Stimulated activated CD8-positive, alpha-beta memory T cell treated with anti-CD3 and anti-CD28 coated beads, Interleukin-7, amount 100 ng/mL, for 4 hours (primary cell): ENCODE data around the gene WIPF2.

Source experiments
- DNase-seq, 2 donors: peaks; one replicate each; pipeline ENCODE4 v3.0.0-alpha.2; 2020; ENCODE audit warnings: low read depth in 2 of 2

WIPF2 gene

DNA sequence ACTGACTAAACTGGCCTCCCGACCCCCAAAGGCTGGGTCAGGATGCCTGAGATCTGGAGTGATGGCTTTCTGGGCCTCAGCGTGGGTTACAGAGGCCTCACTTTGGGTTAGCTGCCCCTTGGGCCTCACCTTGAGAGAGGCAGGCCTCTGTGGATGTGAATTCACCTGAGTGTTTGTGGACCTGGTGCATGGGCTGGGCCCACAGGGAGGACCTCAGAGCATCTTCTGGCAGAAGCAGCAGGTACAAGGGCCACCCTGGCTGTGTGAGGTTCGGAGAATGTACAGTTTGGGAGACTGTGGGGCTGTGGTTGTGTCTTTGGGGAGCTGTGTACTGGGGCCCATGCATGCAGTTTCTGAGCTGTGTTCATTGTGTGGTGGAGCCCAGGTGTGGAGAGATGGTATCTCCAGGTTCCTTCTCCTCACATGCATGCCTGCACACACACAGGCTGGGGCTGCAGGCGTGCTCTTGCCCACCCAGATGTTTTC is 108.2 kb downstream of the WIPF2 start:
- DNase-seq: no peak

DNA sequence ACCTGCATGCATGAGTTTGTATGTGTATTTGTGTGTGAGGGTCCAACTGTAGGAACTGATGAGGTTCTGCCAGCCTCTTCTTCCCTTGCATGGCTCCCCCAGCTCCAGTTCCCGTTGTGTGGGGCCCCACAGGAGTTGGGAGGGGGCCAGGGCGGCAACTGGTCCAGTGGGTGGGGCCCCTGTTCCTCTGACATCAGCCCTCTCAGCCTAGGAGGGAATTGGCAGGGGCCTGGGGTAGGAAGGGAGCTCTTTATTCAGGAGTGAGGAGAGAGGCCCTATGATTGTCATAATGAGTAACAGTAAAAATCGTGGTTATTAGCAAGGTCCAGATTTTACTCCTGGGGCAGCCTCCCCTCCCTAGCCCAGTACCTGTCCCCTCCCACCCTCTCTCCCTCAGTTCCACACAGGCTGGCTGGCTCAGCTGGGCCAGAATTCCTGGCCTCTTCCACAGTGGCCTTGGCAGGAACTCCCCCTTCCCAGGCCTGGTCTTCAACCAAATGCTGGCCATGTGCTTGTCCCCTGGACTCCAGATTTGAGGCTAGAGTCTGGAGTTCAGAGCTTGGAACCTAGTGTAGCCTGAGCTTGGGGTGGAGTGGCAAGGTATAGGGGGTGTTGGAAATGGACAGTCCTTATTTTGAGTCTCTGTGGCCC is 108.8 kb downstream of the WIPF2 start:
- no peak for DNase-seq

DNA sequence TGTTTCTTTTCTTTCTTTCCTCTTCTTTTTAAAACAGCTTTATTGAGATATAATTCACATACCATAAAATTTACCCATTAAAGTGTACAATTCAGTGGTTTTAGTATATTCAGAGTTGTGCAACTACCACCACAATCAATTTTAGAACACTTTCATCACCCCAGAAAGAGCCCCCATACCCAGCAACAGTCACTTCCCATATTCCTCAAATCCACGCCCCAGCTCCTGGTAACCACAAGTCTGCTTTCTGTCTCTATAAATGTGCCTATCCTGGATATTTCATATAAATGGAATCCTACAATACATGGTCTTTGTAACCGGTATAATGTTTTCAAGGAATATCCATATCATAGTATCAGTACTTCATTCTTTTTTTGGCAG is 109.3 kb downstream of the WIPF2 start:
- no peak for DNase-seq

DNA sequence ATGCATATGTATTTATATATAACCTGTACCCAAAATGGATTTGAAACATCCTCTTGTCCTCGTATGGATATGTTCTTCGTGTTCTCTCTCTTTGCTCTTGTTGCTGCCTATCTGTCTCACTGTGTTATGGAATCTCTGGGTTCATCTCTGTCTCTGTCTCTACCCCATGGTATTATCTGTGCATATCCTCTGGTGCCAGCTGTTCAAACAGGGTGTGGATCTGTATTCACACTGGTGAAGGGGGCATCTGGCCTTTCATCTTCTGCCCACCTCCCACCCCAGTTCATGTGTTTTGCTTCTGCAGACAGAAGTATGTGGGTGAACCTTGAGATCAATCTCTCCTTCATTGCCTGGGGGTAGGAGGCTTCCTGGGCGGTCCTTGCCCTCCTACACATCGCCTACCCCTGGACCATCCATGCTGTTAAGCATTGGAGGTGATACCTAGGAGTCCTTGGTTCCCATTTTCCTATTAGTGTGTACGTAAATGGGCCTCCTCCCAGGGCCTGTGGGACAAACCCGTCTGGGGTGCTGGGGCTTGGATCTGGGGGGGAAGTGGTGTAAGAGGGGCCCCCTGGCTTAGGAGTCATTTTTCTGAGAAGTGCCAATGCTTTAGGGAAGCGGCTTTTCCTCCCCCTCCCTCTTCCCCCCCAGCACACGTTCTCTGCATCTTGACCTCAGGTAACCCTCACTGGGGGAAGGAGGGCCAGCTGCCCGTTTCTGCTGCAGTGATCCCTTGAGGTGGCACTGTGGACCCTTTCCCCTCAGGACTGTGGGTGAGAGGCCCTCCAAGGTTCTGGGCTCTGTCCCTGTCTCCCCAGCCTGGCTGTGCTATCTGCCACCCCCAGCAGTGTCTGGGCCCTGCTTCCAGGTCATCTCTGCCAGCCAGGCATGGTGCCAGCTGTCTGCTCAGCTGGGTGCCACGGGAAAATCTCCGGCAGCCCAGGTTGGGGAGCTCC is 111.0 kb downstream of the WIPF2 start:
- DNase-seq: no peak

DNA sequence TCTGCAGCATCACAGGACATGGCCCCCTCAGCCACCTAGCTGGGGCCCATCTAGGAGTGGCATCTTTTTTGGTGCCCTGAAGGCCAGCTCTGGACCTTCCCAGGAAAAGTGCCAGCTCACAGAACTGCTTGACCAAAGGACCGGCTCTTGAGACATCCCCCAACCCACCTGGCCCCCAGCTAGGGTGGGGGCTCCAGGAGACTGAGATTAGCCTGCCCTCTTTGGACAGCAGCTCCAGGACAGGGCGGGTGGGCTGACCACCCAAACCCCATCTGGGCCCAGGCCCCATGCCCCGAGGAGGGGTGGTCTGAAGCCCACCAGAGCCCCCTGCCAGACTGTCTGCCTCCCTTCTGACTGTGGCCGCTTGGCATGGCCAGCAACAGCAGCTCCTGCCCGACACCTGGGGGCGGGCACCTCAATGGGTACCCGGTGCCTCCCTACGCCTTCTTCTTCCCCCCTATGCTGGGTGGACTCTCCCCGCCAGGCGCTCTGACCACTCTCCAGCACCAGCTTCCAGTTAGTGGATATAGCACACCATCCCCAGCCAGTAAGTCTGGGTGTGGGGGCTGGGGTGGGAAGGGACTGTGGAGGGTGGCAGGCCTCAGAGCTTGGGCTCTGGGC is 111.9 kb downstream of the WIPF2 start:
- DNase-seq: no peak

DNA sequence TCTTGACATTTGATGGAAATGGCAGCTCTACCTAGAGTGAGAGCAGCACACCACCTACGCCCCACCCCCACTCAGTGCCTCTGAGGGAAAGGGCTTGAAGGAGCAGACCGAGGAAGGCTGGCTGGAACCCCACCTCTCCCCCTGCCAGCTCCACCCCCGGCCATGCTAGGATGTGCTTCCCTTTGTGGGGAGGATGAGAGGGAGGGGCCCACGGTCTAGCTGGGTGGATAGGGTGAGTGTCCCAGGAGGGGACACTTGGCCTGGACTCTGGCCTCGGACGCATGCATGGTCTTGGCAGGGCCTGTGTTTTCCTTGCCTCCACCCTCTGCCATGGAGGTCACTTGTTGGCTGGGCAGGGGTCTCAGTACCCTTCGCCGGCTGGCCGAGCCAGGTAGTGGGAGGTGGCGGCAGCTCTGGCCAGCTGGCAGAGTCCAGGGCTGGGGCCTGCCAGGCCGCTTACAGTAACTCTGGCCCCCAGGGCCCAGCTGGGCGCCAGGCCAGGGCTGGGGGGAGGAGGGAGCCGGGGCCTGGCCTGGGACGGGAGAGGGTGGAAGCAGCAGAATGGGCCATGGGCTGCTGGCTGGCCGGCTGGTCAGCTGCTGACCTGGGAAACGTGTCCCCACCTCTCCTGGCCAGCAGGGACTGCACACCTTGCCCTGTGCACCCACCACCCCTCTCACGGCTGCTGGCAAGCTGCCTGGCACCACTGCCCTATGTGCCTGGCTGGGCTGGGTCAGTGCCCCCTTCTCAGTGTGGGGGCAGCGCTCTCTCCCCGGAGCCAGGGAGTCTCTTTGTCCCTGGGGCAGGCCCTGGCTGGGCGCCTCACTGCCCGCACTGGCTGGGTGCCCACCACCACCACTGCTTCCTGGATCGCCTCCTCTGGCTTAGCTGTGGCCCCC is 112.9 kb downstream of the WIPF2 start:
- DNase-seq: no peak
